ENCODE data around the gene TLR5.

Gene TLR5

GRCh38 chr1:223059526-223059925, 83.5 kb downstream of the TLR5 start:
- DNase-seq = no peak

All from NCI-H2107 (cell line).